Cardiac fibroblast (primary cell): Measurements from ENCODE around the gene OAS2.

ENCODE experiments used
- DNase-seq, 2 donors: peaks; one replicate each; pipeline versions ENCODE4 v3.0.0 to v3.0.0-alpha.2; 2010; ENCODE audit warnings: low read depth in 2 of 2
- H3K4me3 ChIP-seq, 2 donors: replicated peaks in 1 of 2; 1 replicate in 1 of 2; 2 replicates in 1 of 2; pipeline ENCODE4 v1.5.1; 2011; ENCODE audit warnings: low read depth in 2 of 2, low read length in 2 of 2, mild to moderate bottlenecking in 2 of 2, moderate library complexity in 1 of 2
- TF ChIP-seq, protein P1 (sequence below): IDR thresholded peaks from one replicate; pipeline ENCODE4 v1.5.1; 2011; ENCODE audit warnings: low read depth, mild to moderate bottlenecking, low read length, inconsistent platforms

OAS2 gene

DNA sequence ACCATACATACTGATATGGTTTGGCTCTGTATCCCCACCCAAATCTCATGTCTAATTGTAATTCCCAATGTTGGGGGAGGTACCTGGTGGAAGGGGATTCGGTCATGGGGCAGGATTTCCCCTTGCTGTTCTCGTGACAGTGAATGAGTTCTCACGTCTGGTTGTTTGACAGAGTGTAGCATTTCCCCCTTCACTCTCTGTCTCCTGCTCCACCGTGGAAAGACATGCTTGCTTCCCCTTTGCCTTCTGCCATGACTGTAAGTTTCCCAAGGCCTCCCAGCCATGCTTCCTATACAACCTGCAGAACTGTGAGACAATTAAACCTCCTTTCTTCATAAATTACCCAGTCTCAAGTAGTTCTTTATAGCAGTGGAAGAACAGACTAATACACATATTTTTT, 49.4 kb downstream of the OAS2 start:
- no peak for DNase-seq
- H3K4me3 ChIP-seq, result no peak overlapping the region
- TF ChIP-seq, protein P1, sequence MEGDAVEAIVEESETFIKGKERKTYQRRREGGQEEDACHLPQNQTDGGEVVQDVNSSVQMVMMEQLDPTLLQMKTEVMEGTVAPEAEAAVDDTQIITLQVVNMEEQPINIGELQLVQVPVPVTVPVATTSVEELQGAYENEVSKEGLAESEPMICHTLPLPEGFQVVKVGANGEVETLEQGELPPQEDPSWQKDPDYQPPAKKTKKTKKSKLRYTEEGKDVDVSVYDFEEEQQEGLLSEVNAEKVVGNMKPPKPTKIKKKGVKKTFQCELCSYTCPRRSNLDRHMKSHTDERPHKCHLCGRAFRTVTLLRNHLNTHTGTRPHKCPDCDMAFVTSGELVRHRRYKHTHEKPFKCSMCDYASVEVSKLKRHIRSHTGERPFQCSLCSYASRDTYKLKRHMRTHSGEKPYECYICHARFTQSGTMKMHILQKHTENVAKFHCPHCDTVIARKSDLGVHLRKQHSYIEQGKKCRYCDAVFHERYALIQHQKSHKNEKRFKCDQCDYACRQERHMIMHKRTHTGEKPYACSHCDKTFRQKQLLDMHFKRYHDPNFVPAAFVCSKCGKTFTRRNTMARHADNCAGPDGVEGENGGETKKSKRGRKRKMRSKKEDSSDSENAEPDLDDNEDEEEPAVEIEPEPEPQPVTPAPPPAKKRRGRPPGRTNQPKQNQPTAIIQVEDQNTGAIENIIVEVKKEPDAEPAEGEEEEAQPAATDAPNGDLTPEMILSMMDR, result no peak

GRCh38 chr12:113030875-113031525, 52.7 kb downstream of the OAS2 start:
- peak; percentile 79 to 81 for DNase-seq
- TF ChIP-seq, protein P1, result peak; percentile 72
- H3K4me3 ChIP-seq, result no peak overlapping the region

DNA sequence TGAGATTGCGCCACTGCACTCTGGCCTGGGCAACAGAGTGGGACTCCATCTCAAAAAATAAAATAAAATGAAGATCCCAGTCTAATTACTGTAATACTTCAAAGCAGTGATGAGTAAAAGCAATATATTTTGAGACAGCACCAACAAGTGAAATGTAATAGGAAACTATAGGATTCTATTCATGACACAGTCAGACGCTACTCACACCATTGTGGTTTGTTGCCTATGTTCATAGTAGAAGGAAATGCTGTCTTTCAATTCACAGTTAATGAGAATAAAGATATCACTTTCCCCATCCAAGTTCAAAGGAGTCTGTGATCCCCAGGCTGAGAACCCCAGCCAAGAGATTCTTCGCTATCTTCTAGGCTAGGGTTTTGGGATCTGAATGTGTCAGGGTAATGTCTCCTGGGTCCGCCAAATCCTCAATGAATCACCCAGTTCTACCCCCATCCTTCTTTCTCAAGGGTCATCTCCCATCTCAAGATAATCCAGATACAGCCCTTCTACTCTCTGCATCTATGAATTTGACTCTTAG, 61.7 kb downstream of the OAS2 start:
- peak in 1 of 2 donors; percentile 39 for DNase-seq
- no peak overlapping the region for H3K4me3 ChIP-seq
- TF ChIP-seq, protein P1, result no peak

DNA sequence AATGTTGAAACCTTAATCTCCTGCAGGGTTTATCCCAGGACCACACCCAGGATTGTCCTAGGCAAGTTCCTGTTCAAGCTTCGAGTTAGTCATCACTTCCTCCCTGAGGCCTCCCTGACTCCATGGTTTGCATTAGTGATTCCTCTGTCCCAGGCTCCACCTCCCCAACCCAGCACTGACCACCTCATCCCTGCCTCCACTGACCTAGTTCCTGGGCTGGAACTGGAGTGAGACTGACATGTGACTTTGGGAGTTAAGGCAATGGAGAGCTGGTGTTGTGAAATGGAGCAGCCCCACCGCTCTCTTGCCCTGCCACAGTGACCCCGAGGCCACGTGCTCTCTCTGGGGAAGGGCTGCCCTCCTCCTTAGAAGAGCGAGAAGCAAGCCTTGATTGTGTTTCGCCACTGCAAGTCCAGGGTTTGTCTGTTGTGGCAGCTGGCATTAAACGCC, 62.4 kb downstream of the OAS2 start:
- H3K4me3 ChIP-seq, result no peak overlapping the region
- TF ChIP-seq, protein P1, result no peak
- peak; percentile 98 for DNase-seq

DNA sequence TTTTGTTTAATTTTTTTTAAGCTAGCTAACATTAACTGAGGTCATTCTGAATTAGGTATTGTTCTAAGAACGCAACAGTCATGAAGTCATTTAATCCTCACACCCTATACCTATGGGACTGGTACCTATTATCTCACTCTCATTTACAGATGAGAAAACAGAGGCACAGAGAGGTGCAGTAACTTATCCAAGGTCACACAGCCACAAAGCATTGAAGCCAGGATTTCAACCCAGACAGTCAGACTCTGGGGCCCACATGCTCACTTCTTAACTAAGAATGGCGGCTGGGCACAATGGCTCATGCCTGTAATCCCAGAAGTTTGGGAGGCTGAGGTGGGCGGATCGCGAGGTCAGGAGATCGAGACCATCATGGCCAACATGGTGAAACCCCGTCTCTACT, 63.2 kb downstream of the OAS2 start:
- H3K4me3 ChIP-seq, result no peak overlapping the region
- no peak for DNase-seq
- TF ChIP-seq, protein P1, result no peak

DNA sequence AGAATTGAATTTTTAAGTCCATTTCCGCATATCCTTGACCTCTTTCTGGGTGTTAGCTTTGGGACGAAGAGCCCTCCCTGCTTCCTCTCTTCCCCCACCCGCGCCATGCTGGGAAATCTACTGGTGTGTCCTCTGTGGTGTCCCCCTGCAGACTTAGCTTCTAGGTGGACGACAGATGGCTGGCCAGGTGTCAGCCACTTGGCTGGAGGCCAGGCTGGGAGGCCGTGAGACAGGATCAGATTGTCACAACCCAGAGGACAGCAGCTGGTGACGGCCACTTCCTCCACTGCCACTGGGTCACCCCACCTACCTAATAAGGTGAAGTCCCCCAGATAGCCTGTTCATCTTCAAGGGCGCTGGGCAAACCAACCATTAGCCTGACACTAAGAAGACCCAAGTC, 64.9 kb downstream of the OAS2 start:
- no peak for DNase-seq
- TF ChIP-seq, protein P1, result no peak
- H3K4me3 ChIP-seq, result no peak overlapping the region

DNA sequence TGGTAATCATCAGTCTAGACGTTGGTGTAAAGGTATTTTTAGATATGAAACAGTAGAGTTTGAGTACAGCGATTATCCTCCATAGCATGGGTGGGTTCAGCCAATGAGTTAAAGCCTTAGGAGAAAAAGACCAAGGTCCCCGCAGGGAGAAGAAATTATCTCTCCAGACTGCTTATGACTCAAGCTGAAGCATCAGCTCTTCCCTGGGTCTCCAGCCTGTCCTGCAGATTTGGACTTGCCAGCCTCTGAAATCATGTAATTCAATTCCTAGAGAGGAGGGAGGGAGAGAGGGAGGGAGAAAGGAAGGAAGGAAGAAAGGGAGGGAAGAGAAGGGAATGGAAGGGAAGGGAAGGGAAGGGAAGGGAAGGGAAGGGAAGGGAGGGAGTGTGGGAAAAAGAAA, 66.2 kb downstream of the OAS2 start:
- TF ChIP-seq, protein P1, result no peak
- DNase-seq, result peak in 1 of 2 donors; percentile 6
- H3K4me3 ChIP-seq, result no peak overlapping the region
